NCI-H2227 (cell line): ENCODE results near the gene NXNL1.
"Not testable (repeated sequence)": the region's sequence is repeated elsewhere in the genome, so short reads cannot be mapped to it uniquely, and the experiment has no call there.

ENCODE experiments used
- DNase-seq: peaks from one replicate; lab custom pipeline; 2025; ENCODE audit not compliant: unreplicated experiment; lab: John Stamatoyannopoulos, UW

The NXNL1 gene

GRCh38 chr19:17486545-17487240 lies 26.0 kb upstream of the NXNL1 start:
- no peak for DNase-seq

DNA sequence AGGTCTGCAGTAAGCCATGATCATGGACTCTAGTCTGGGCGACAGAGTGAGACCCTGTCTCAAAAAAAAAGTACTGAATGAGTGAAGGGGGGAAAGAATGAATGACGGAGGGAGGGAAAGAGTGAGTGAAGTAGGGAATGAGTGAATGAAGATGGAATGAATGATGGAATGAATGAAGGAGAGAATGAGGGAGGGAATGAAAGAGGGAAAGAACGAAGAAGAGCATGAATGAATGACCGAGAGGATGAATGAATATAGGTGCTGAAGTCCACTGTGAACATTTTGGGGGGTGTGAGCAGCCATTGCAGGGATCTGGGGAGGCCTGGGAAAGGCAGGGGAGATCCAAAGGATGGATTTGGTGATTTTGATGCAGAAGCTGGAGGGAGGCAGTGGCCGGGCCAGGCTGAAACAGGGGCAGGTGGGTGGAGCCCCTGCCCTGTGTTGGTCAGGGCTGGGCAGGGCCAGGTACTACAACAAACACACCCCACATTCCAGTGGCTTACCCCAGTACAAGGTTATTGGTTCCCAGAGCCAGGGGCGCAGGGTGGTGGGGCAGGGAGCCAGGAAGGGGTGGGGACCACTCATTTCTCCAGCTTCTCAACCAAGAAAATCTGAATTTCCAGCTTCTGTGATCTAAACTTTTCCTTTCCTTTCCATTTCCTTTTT lies 23.9 kb upstream of the NXNL1 start:
- no peak for DNase-seq

- DNase-seq, result no peak
These were observed 22.9 kb upstream of the NXNL1 start for GRCh38 chr19:17483605-17484002.

DNA sequence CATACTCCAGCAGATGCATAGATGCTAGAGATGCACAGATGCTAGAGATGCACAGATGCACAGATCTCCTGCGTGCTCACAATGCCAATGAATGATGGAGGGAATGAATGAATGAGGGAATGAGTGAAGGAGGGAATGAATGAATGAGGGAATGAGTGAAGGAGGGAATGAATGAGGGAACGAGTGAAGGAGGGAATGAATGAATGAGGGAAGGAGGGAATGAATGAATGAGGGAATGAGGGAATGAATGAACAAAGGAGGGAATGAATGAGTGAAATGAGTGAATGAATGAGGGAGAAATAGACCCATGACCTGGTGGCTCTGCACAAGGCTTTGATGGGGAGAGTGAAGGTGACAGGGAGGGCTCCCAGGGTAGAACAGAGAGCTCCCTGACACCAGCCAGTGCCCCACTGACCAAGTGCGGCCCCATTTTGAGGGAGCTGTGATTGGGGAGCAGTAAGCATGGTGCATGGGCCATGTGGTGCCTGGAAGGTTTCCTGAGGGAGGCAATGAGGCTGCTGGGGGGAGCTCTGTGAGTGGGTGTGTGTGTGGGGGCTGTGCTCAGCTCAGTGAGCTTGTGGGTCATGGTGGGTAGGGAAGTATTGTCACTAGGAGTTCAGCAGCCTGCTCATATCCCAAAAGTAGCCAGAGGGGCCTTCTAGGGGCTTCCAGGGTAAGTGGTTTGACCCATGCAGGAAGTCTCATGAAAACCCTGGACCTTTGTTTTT lies 22.3 kb upstream of the NXNL1 start:
- no peak for DNase-seq

GRCh38 chr19:17481986-17482385 lies 21.3 kb upstream of the NXNL1 start:
- no peak for DNase-seq

GRCh38 chr19:17479325-17479791 lies 18.6 kb upstream of the NXNL1 start:
- DNase-seq, result no peak

DNA sequence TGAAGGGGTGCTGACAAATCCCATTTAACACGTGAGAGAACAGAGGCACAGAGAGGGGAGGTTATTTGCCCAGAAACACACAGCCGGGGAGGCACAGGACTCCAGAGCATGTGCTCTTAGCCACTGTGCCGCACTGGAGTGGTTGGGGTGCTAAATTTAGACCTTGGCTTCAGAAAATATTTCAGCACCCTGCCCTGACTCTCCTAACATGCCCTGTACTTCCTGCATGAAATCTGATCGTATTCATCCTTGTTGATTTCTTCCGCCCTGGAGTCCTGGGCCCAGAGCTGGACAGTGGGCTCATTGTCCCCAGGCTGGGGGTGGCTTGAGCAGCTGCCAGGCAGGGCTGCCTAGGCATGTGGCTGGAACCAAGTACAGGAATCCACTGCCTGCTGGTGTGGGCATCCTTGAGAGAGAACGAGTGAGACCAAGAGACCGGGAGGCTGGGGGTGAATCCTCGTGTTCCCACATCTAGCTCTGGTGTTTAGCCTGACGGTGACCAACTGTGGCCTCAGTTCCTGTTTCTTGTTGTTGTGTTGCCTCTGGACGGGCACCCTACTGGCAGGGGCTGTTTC lies 14.9 kb upstream of the NXNL1 start:
- DNase-seq, result no peak

GRCh38 chr19:17475011-17475540 lies 14.3 kb upstream of the NXNL1 start:
- DNase-seq, result not testable (repeated sequence)

- no peak for DNase-seq
These were observed 12.3 kb upstream of the NXNL1 start for GRCh38 chr19:17473041-17473440.

GRCh38 chr19:17471410-17472125 lies 10.8 kb upstream of the NXNL1 start:
- DNase-seq, result no peak

DNA sequence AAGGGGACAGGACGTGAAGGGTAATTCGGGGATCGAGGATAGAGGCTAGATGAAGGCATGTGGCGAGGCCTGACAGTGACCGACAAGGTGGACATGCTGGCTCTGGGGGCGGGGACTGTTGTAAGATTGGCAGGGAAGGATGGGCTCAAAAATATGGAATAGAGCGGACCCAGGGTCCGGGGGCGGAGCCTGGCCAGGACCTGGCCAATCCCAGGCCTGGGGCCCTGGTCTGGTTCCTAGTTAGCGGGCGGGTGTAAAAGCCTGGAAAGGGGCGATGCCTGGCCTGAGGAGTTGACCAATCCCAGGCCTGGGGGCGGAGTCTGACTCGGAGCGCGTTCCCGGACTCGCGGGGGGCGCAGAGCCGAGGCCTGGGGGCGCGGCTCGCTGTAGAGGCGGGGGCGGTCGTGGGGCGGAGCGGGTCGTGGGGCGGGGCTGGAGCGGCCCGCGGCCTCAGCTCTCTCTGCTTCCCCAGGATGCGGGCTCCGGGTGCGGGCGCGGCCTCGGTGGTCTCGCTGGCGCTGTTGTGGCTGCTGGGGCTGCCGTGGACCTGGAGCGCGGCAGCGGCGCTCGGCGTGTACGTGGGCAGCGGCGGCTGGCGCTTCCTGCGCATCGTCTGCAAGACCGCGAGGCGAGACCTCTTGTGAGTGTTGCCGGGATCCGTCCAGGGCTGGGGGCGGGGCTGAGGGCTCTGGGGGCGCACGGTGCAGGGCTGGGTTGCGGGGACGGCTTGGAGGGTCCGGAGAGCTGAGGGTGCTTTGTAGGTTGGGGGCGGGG lies 9.5 kb upstream of the NXNL1 start, which contains the start of gene SLC27A1:
Gene SLC27A1, plus strand, starts transcription at position 457 of the 774 bp plus-strand sequence. Its CDS starts 17 bp downstream, at position 474.
- peak; percentile 98 for DNase-seq

DNA sequence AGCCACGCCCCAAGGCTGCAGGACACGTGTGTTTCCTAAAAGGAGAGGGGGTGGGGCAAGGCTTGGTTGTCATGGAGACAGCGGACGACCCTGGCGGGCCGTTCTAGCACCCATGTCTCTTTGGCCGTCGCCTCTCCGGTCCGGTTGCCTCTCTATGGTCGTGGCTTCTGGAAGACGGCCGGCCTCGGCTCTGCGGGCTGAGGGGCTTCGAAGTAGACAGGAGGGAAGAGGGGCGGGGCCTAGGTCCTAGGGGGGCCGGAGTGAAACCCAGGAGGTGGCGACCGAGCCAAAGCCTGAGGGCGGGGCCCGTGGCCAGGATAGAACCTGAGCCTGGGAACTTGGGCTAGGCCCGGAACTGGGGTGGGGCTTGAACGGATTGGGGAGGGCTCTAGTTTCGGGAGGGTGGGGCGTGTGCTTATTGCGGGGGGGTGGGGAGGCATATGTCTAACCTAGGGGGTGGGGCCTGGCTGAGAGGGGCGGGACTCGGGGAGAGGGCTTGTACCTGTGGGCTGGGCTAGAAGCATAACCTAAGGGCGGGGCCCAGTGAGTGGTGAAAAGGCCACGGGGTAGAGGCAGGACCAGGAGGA lies 8.8 kb upstream of the NXNL1 start:
- peak; percentile 98 for DNase-seq

DNA sequence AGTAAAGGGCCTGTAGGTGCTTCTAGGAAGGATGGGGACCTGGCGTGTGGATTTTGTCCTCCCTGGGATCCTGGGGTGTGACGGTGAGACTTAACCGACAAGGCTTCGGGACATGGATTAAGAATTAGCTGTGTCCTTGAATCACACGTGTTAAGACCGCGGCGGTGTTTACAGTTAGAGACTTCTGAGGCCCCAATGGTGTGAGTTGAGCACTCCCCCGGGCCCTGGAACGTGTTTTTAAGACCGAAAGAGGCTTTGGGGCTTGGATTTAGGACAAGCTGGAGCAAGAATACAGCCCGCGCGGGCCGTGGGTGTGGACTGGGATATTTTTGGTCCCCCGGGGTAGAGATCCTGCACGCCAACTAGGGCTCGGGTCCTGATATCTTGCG lies 8.4 kb upstream of the NXNL1 start:
- peak; percentile 62 for DNase-seq

DNA sequence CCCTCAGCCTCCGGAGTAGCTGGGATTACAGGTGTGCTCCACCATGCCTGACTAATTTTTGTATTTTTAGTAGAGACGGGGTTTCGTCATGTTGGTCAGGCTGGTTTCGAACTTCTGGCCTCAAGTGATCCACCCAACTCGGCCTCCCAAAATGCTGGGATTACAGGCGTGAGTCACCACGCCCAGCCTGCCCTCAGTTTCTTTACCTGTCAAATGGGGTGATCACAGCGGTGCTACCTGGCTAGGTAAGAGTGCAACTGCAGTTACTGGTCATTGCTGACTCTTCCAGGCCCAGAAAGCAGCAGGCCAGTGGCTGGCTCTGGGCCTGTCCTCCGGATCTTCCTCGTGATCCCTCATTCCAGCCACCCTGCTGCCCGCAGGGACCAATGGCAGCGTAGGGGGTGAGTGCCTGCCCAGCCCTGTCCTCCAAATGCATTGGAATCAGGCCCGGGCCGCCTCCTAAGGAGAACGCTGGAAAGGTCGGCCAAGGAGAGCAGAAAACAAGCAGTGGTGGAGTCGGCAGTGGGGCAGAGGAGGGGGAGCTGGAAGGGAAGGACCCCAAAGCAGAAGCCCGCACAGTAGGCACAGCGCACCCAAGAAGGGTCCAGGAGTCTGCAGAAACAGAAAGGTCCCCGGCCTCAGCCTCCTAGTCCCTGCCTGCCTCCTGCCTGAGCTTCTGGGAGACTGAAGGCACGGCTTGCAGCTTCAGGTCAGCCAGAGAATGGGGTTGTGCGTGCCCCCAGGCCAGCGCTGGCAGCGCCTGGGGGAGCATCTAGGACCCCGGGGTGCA lies 7.8 kb upstream of the NXNL1 start:
- DNase-seq, result peak; percentile 36

- no peak for DNase-seq
These were observed 7.0 kb upstream of the NXNL1 start for GRCh38 chr19:17467471-17468301.

DNA sequence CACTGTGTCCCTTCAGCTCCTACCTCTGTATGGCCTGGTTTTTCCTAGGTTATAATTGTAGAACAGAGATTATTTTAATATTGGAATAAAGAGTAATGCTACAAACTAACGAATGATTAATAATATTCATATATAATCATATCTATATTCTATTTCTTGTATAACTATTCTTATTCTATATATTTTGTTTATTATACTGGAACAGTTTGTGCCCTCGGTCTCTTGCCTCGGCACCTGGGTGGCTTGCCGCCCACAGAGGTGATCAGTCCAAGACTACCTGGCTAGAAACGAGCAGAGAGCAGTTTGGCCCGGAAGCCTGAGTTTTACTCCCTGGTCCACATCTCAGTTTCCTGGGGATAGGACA lies 5.7 kb upstream of the NXNL1 start:
- no peak for DNase-seq

GRCh38 chr19:17458970-17459369 lies 1.8 kb downstream of the NXNL1 start:
- no peak for DNase-seq

DNA sequence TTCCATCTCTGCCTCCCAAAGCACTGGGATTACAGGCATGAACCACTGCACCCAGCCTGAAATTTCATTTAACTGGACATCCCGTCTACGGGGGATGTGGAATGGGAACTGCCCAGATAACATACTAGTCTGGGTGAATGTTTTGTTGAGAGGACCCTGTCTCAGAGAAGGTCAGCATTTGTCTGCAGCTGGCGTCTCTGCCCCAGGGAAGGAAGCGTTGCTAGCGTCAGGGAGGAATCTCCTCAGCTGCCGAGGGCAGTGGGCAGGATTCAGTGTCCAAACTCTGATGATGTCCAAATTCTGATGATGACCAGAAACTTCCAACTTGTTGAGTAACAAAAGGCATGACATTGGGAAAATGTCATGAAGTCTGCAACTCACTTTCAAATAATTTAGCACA lies 3.1 kb downstream of the NXNL1 start:
- no peak for DNase-seq
